Keratinocyte (primary cell): ENCODE data around the gene TRAPPC13. TPM values are rescaled to one million over a fixed set of nuclear protein-coding genes. Genes with fewer than 3 reads are reported as not detected.

Experiments used
- DNase-seq: peaks from one replicate; pipeline ENCODE4 v3.0.0-alpha.2; 2011; ENCODE audit warnings: low read depth, missing footprints, low spot score
- FAIRE-seq: peaks from 2 replicates; lab custom pipeline; 2011; peaks lifted over from hg19 to GRCh38; lab: Jason Lieb, UNC
- H2AFZ ChIP-seq: 2 replicates; pipeline ENCODE4 v1.6.0; 2012; ENCODE audit warnings: low read length, control low read depth, inconsistent platforms; ENCODE audit not compliant: control insufficient read depth
- H3K27ac ChIP-seq: 2 replicates; pipeline ENCODE4 v1.5.1; 2011; ENCODE audit warnings: low read length; ENCODE audit not compliant: control insufficient read depth, insufficient read depth
- H3K27me3 ChIP-seq: 3 replicates; pipeline ENCODE4 v1.6.0; 2011; ENCODE audit warnings: low read length; ENCODE audit not compliant: control insufficient read depth, insufficient read depth; ENCODE audit errors: extremely low read depth
- H3K36me3 ChIP-seq, 2 experiments: 2 replicates in 1 of 2; 3 replicates in 1 of 2; pipeline ENCODE4 v1.5.1; 2011; ENCODE audit warnings: low read length in 2 of 2, mild to moderate bottlenecking in 1 of 2; ENCODE audit not compliant: control insufficient read depth in 2 of 2, insufficient read depth in 2 of 2; ENCODE audit errors: extremely low read depth in 1 of 2
- H3K4me1 ChIP-seq: 3 replicates; pipeline ENCODE4 v1.5.1; 2011; ENCODE audit warnings: low read length; ENCODE audit not compliant: control insufficient read depth, insufficient read depth; ENCODE audit errors: extremely low read depth
- H3K4me2 ChIP-seq: 3 replicates; pipeline ENCODE4 v1.6.0; 2011; ENCODE audit warnings: low read depth, low read length; ENCODE audit not compliant: control insufficient read depth, insufficient read depth; ENCODE audit errors: extremely low read depth
- H3K4me3 ChIP-seq, 3 experiments: fragments of 200-600 bp in 1 of 3; sonication (generic) in 1 of 3; 2 replicates in 2 of 3; 3 replicates in 1 of 3; pipeline ENCODE4 v1.5.1; 2011 to 2016; ENCODE audit warnings: low read length in 3 of 3, mild to moderate bottlenecking in 3 of 3, control low read depth in 2 of 3, inconsistent platforms in 1 of 3, low read depth in 1 of 3, mixed read lengths in 1 of 3, mixed run types in 1 of 3, moderate library complexity in 1 of 3; ENCODE audit not compliant: control insufficient read depth in 2 of 3, insufficient read depth in 2 of 3; ENCODE audit errors: extremely low read depth in 1 of 3
- H3K79me2 ChIP-seq: 2 replicates; pipeline ENCODE4 v1.6.0; 2012; ENCODE audit warnings: low read length; ENCODE audit not compliant: control insufficient read depth, insufficient read depth
- H3K9ac ChIP-seq: 3 replicates; pipeline ENCODE4 v1.6.0; 2011; ENCODE audit warnings: low read length; ENCODE audit not compliant: control insufficient read depth, insufficient read depth; ENCODE audit errors: extremely low read depth
- H3K9me1 ChIP-seq: 3 replicates; pipeline ENCODE4 v1.6.0; 2011; ENCODE audit warnings: low read length; ENCODE audit not compliant: control insufficient read depth, insufficient read depth; ENCODE audit errors: extremely low read depth
- H3K9me3 ChIP-seq: 2 replicates; pipeline ENCODE4 v1.5.1; 2012; ENCODE audit warnings: low read depth, low read length; ENCODE audit not compliant: control insufficient read depth
- H4K20me1 ChIP-seq: 3 replicates; pipeline ENCODE4 v1.6.0; 2011; ENCODE audit warnings: low read length; ENCODE audit not compliant: control insufficient read depth, insufficient read depth; ENCODE audit errors: extremely low read depth
- EZH2 ChIP-seq: IDR thresholded peaks from one replicate; pipeline ENCODE4 v1.6.1; 2012; ENCODE audit warnings: inconsistent platforms, mild to moderate bottlenecking, low read length, moderate library complexity
- dilution Hi-C: fragments of 300-500 bp; cut with MboI; formaldehyde crosslinking; loops from one replicate; pipeline ENCODE4 v1.7.0; 2020; ENCODE audit warnings: low sequenced_read_pairs; ENCODE audit not compliant: extremely low pct_ligation_motif_present
- polyA plus RNA-seq, 5 experiments: library from polyadenylated mRNA; depleted of rRNA in 3 of 5; stranded (reverse) in 3 of 5; stranded (forward) in 1 of 5; unstranded in 1 of 5; fragments of >200 nt; gene quantifications; 1 replicate in 1 of 5; 2 replicates in 3 of 5; 3 replicates in 1 of 5; pipeline versions ENCODE4 v1.2.1 to v1.2.3, GENCODE V29; 2011 to 2012; ENCODE audit warnings: missing spikeins in 2 of 5, low read depth in 1 of 5, low replicate concordance in 1 of 5
- small RNA-seq, 3 experiments: library from RNA; depleted of rRNA; stranded (forward); fragments of <200 nt; gene quantifications; one replicate each; pipeline ENCODE3, GENCODE V24; 2012; ENCODE audit warnings: low read depth in 3 of 3, low replicate concordance in 1 of 3; ENCODE audit not compliant: insufficient read length in 3 of 3
- TF ChIP-seq, protein P1 (sequence below), 3 experiments: IDR thresholded peaks in 1 of 3; conservative IDR thresholded peaks in 1 of 3; optimal IDR thresholded peaks in 1 of 3; 2 replicates in 2 of 3; 3 replicates in 1 of 3; pipeline versions ENCODE3 to v1.5.1; 2011; ENCODE audit warnings: low read length in 3 of 3, mild to moderate bottlenecking in 3 of 3, moderate library complexity in 2 of 3, control low read depth in 1 of 3, inconsistent platforms in 1 of 3; ENCODE audit not compliant: insufficient read depth in 2 of 3; ENCODE audit errors: extremely low read depth in 1 of 3

TRAPPC13 gene
- polyA plus RNA-seq, 1 donor (not counting 4 experiments of a cell fraction or from before 2014, with no cell fraction given) = 22.2 TPM

DNA sequence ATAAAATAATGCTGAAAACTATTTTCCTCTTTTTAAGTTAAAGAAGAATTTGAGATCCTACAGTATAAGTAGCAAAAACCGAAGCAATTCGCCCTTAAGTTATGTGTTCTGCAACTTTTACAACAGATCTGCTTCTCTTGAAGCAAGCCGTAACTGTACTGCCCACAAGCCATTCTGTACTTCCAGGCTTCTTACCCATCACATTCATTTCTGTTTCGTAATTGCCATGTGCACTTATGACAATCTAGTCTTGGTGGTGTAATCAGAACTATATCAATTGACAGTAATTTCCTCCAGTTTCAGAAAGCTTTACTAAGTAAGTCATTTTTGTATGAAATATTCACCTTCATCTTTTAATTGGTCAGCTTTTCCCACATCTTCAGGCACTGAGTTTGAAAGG is 83.3 kb downstream of the TRAPPC13 start:
- Histone ChIP-seq H3K9ac (no peak overlapping the region), H3K27ac (no peak overlapping the region), H3K9me3 (no peaks in the 10 kb centered on the region), H3K4me1 (no peaks in the 10 kb centered on the region), H3K36me3 (peaks cover 3 to 7% of the 10 kb centered on the region in 2 experiments), H2AFZ (no peak overlapping the region), H3K79me2 (no peaks in the 10 kb centered on the region), H3K4me2 (no peak overlapping the region), H3K9me1 (no peaks in the 10 kb centered on the region), H3K4me3 (no peak overlapping the region), H3K27me3 (no peaks in the 10 kb centered on the region), H4K20me1 (no peaks in the 10 kb centered on the region)
- dilution Hi-C loops = no loop called here
- no peak for FAIRE-seq
- no peak for TF ChIP-seq EZH2
- TF ChIP-seq, protein P1, sequence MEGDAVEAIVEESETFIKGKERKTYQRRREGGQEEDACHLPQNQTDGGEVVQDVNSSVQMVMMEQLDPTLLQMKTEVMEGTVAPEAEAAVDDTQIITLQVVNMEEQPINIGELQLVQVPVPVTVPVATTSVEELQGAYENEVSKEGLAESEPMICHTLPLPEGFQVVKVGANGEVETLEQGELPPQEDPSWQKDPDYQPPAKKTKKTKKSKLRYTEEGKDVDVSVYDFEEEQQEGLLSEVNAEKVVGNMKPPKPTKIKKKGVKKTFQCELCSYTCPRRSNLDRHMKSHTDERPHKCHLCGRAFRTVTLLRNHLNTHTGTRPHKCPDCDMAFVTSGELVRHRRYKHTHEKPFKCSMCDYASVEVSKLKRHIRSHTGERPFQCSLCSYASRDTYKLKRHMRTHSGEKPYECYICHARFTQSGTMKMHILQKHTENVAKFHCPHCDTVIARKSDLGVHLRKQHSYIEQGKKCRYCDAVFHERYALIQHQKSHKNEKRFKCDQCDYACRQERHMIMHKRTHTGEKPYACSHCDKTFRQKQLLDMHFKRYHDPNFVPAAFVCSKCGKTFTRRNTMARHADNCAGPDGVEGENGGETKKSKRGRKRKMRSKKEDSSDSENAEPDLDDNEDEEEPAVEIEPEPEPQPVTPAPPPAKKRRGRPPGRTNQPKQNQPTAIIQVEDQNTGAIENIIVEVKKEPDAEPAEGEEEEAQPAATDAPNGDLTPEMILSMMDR (optimal IDR thresholded peaks at IDR 0.05 in 1 of 3, IDR thresholded peaks at IDR 0.05 in 1 of 3, conservative IDR thresholded peaks at IDR 0.05 in 1 of 3; ENCODE audit: extremely low read depth in 1 of 3, insufficient read depth in 2 of 3, low read length in 3 of 3) = no peak
- no peak for DNase-seq

Small RNA genes lying within 50 kb of the gene (small RNA-seq; reads per million reads assigned to genes)
- gene RNU6-540P = 0 reads per million in 3 experiments

Other genes with a start within 250 kb of the TRAPPC13 start
- 6.7 to 14.7 TPM (median 10.9 TPM) in 3 replicates for gene ADAMTS6, start 143.1 kb upstream of the TRAPPC13 start, polyA plus RNA-seq
- gene CENPK, start 61.9 kb upstream of the TRAPPC13 start, polyA plus RNA-seq = 3.2 to 15.4 TPM (median 7.4 TPM) in 3 replicates
- 5.1 to 18.3 TPM (median 10.5 TPM) in 3 replicates for gene PPWD1, start 61.7 kb upstream of the TRAPPC13 start, polyA plus RNA-seq
- 5.6 to 8.3 TPM (median 7.8 TPM) in 3 replicates for gene TRIM23, start 694 bp upstream of the TRAPPC13 start, polyA plus RNA-seq
- 2.1 to 3.6 TPM (median 2.4 TPM) in 3 replicates for gene SHLD3, start within 50 bp of the TRAPPC13 start, polyA plus RNA-seq
- 4.5 to 10.4 TPM (median 5.9 TPM) in 3 replicates for gene SGTB, start 97.1 kb downstream of the TRAPPC13 start, polyA plus RNA-seq
- gene NLN, start 97.2 kb downstream of the TRAPPC13 start, polyA plus RNA-seq = 14.4 to 26.1 TPM (median 25.4 TPM) in 3 replicates